ENCODE measurements around the gene TRIM39.

Gene TRIM39

GRCh38 chr6:30345852-30346251, 19.1 kb downstream of the TRIM39 start:
- no peak for TF ChIP-seq CTCF (IDR thresholded peaks at IDR 0.05)

- no peak for TF ChIP-seq CTCF (IDR thresholded peaks at IDR 0.05)
Measured at GRCh38 chr6:30348957-30349356, 22.2 kb downstream of the TRIM39 start.

GRCh38 chr6:30349421-30350177, 22.9 kb downstream of the TRIM39 start:
- TF ChIP-seq CTCF (IDR thresholded peaks at IDR 0.05), result 0 out of 2 replicates have a peak, but pooled peaks have one; percentile 5

GRCh38 chr6:30350524-30350923, 23.8 kb downstream of the TRIM39 start:
- TF ChIP-seq CTCF (IDR thresholded peaks at IDR 0.05), result no peak

GRCh38 chr6:30352550-30352949, 25.8 kb downstream of the TRIM39 start:
- no peak for TF ChIP-seq CTCF (IDR thresholded peaks at IDR 0.05)

GRCh38 chr6:30355281-30355680, 28.6 kb downstream of the TRIM39 start:
- no peak for TF ChIP-seq CTCF (IDR thresholded peaks at IDR 0.05)

- TF ChIP-seq CTCF (IDR thresholded peaks at IDR 0.05), result no peak
Measured at GRCh38 chr6:30356536-30356935, 29.8 kb downstream of the TRIM39 start.
